K562 (cell line): ENCODE data around the gene CCDC82. TPM values are rescaled to one million over a fixed set of nuclear protein-coding genes. Genes with fewer than 3 reads are reported as not detected.
A peak's percentile ranks its signal among the peaks of the same experiment; 100 is the strongest.

Experiments
- ATAC-seq: fragments of 200-7000 bp; cut with Tn5 transposase; 3 replicates; pipeline ENCODE4 v1.9.1; 2020; ENCODE audit warnings: moderate library complexity
- BruUV-seq: library from RNA; stranded (reverse); fragments of 400-500 nt; replicated peaks from 2 replicates; lab custom pipeline; 2021; lab: Mats Ljungman, UMichigan
- CTCF ChIA-PET: fragments of 300-600 bp; formaldehyde crosslinking; extraction: SDS; loops from one replicate; lab custom pipeline; 2021; ENCODE audit warnings: low intra/inter-chr PET ratio; lab: Yijun Ruan, JAX
- POLR2A ChIA-PET: fragments of 300-600, 350-650 bp; sonication (Branson Sonifier 250); formaldehyde crosslinking; extraction: SDS; loops from one replicate; lab custom pipeline; 2021; ENCODE audit warnings: antibody characterized with exemption, inconsistent platforms; lab: Yijun Ruan, JAX
- DNase-seq, 4 experiments: peaks; one replicate each; pipeline versions ENCODE4 v3.0.0 to v3.0.0-alpha.2; 2011 to 2018; ENCODE audit warnings: low spot score in 3 of 4, mixed read lengths in 3 of 4; ENCODE audit errors: extremely low read depth in 1 of 4
- FAIRE-seq: peaks from 2 replicates; lab custom pipeline; 2011; peaks lifted over from hg19 to GRCh38; lab: Jason Lieb, UNC
- H2AFZ ChIP-seq: 2 replicates; pipeline ENCODE4 v1.6.0; 2011; ENCODE audit warnings: low read depth, low read length, control low read depth, inconsistent platforms
- H3K27ac ChIP-seq: fragments of 200-600 bp; 3 replicates; pipeline ENCODE4 v1.8.0; 2011; ENCODE audit warnings: low read depth, mild to moderate bottlenecking, control low read depth, inconsistent platforms, low read length, moderate library complexity, mixed read lengths; ENCODE audit errors: extremely low read depth
- H3K27me3 ChIP-seq, 2 experiments: fragments of 300-600 bp in 1 of 2; 2 replicates in 1 of 2; 3 replicates in 1 of 2; pipeline versions ENCODE4 v1.6.0 to v1.8.0; 2011; ENCODE audit warnings: inconsistent platforms in 2 of 2, low read length in 2 of 2, mild to moderate bottlenecking in 1 of 2, mixed read lengths in 1 of 2, moderate library complexity in 1 of 2; ENCODE audit not compliant: control insufficient read depth in 2 of 2, insufficient read depth in 2 of 2
- H3K36me3 ChIP-seq: fragments of 300-600 bp; 3 replicates; pipeline ENCODE4 v1.8.0; 2011; ENCODE audit warnings: mild to moderate bottlenecking, low read length, inconsistent platforms; ENCODE audit not compliant: control insufficient read depth, insufficient read depth
- H3K4me1 ChIP-seq, 2 experiments: fragments of 200-600 bp in 1 of 2; replicated peaks in 1 of 2; 2 replicates in 1 of 2; 3 replicates in 1 of 2; pipeline versions ENCODE4 v1.5.1 to v1.8.0; 2011; ENCODE audit warnings: inconsistent platforms in 2 of 2, low read length in 2 of 2, mild to moderate bottlenecking in 1 of 2, mixed read lengths in 1 of 2, moderate library complexity in 1 of 2; ENCODE audit not compliant: control insufficient read depth in 2 of 2, insufficient read depth in 2 of 2
- H3K4me2 ChIP-seq: 2 replicates; pipeline ENCODE4 v1.6.1; 2011; ENCODE audit warnings: low read length, control low read depth, inconsistent platforms, mixed read lengths; ENCODE audit not compliant: insufficient read depth
- H3K4me3 ChIP-seq: fragments of 200-600 bp; sonication (generic), shearing (Covaris generic); 2 replicates; pipeline ENCODE4 v1.5.1; 2016; ENCODE audit warnings: control low read depth, inconsistent platforms
- H3K79me2 ChIP-seq: fragments of 200-600 bp; 3 replicates; pipeline ENCODE4 v1.8.0; 2011; ENCODE audit warnings: low read length, inconsistent platforms; ENCODE audit not compliant: control insufficient read depth, insufficient read depth
- H3K9ac ChIP-seq, 2 experiments: 2 replicates each; pipeline versions ENCODE4 v1.6.0 to v1.6.1; 2011; ENCODE audit warnings: low read depth in 2 of 2, low read length in 2 of 2, control low read depth in 1 of 2, inconsistent platforms in 1 of 2, mild to moderate bottlenecking in 1 of 2, mixed read lengths in 1 of 2; ENCODE audit not compliant: insufficient read depth in 1 of 2
- H3K9me1 ChIP-seq: one replicate; pipeline ENCODE4 v1.6.0; 2011; ENCODE audit warnings: inconsistent platforms, mild to moderate bottlenecking, low read length, moderate library complexity; ENCODE audit not compliant: control insufficient read depth, insufficient read depth
- H3K9me3 ChIP-seq: replicated peaks from 2 replicates; pipeline ENCODE4 v1.5.1; 2011; ENCODE audit warnings: low read depth, low read length, inconsistent platforms; ENCODE audit not compliant: control insufficient read depth, insufficient read depth
- H4K20me1 ChIP-seq: replicated peaks from 2 replicates; pipeline ENCODE4 v1.6.1; 2011; ENCODE audit warnings: low read length, inconsistent platforms, mixed read lengths; ENCODE audit not compliant: control insufficient read depth, insufficient read depth
- EGR1 ChIP-seq: fragments of 450-650 bp; conservative IDR thresholded peaks from 2 replicates; pipeline ENCODE4 v1.6.1; 2017; ENCODE audit warnings: mild to moderate bottlenecking
- HMG20A ChIP-seq: fragments of 450-650 bp; formaldehyde crosslinking; conservative IDR thresholded peaks from 2 replicates; pipeline ENCODE4 v1.4.0; 2020; ENCODE audit warnings: mild to moderate bottlenecking, mixed read lengths
- MEIS2 ChIP-seq: fragments of 450-650 bp; IDR thresholded peaks from 2 replicates; pipeline ENCODE4 v1.6.1; 2014; ENCODE audit warnings: mild to moderate bottlenecking; ENCODE audit not compliant: partially characterized antibody
- MIER1 ChIP-seq: fragments of 450-650 bp; IDR thresholded peaks from 2 replicates; pipeline ENCODE4 v1.6.1; 2016; ENCODE audit warnings: antibody characterized with exemption, mild to moderate bottlenecking, low read depth
- NCOA2 ChIP-seq, 2 experiments: fragments of 450-650 bp; IDR thresholded peaks; 2 replicates each; pipeline ENCODE4 v1.6.1; 2018; ENCODE audit warnings: mild to moderate bottlenecking in 2 of 2, moderate library complexity in 1 of 2; ENCODE audit not compliant: partially characterized antibody in 2 of 2
- NR2F6 ChIP-seq: fragments of 450-650 bp; formaldehyde crosslinking; IDR thresholded peaks from 2 replicates; pipeline ENCODE4 v1.4.0; 2020; ENCODE audit warnings: mild to moderate bottlenecking
- PKNOX1 ChIP-seq: fragments of 450-650 bp; IDR thresholded peaks from 2 replicates; pipeline ENCODE4 v1.6.1; 2016
- POLR2AphosphoS2 ChIP-seq: IDR thresholded peaks from 2 replicates; pipeline ENCODE4 v1.6.1; 2012; ENCODE audit warnings: low read length, improper control_type of control experiment
- POLR2H ChIP-seq: IDR thresholded peaks from 2 replicates; pipeline ENCODE4 v1.6.1; 2016; ENCODE audit warnings: missing genetic modification characterization, low read depth, mild to moderate bottlenecking, control low read depth, missing compliant biosample characterization, moderate library complexity
- RNF2 ChIP-seq: sonication (generic); IDR thresholded peaks from 2 replicates; pipeline ENCODE4 v1.6.1; 2016
- SMAD1 ChIP-seq: fragments of 150-350 bp; IDR thresholded peaks from 2 replicates; pipeline ENCODE4 v1.6.1; 2014; ENCODE audit warnings: low read length, low read depth; ENCODE audit not compliant: partially characterized antibody
- SMAD3 ChIP-seq: fragments of 450-650 bp; formaldehyde crosslinking; conservative IDR thresholded peaks from 2 replicates; pipeline ENCODE4 v1.4.0; 2020; ENCODE audit warnings: mild to moderate bottlenecking
- SMC3 ChIP-seq: conservative IDR thresholded peaks from 2 replicates; pipeline ENCODE4 v1.6.1; 2011; ENCODE audit warnings: low read depth, low read length, improper control_type of control experiment; ENCODE audit not compliant: insufficient read depth
- TBL1XR1 ChIP-seq, 2 experiments: IDR thresholded peaks; 2 replicates each; pipeline ENCODE4 v1.6.1; 2012; ENCODE audit warnings: improper control_type of control experiment in 2 of 2, low read length in 2 of 2, mild to moderate bottlenecking in 1 of 2
- THRAP3 ChIP-seq: fragments of 450-650 bp; IDR thresholded peaks from 2 replicates; pipeline ENCODE4 v1.6.1; 2016; ENCODE audit warnings: mild to moderate bottlenecking, inconsistent platforms, borderline replicate concordance
- ZBTB11 ChIP-seq, 3 experiments: fragments of 200-800 bp in 1 of 3; fragments of 250-450 bp in 1 of 3; fragments of 450-650 bp in 1 of 3; sonication (Bioruptor Pico) in 1 of 3; sonication (Bioruptor generic) in 1 of 3; formaldehyde crosslinking in 1 of 3; IDR thresholded peaks; 2 replicates each; pipeline versions ENCODE4 v1.6.1 to v1.8.0; 2016 to 2022; ENCODE audit warnings: mild to moderate bottlenecking in 2 of 3, missing genetic modification characterization in 2 of 3, missing compliant biosample characterization in 1 of 3, moderate library complexity in 1 of 3
- ZNF282 ChIP-seq: sonication (generic); formaldehyde crosslinking; IDR thresholded peaks from 2 replicates; pipeline ENCODE4 v1.8.1; 2023; ENCODE audit warnings: missing genetic modification reagents
- ZNF695 ChIP-seq: fragments of 450-650 bp; formaldehyde crosslinking; IDR thresholded peaks from 2 replicates; pipeline ENCODE4 v1.4.0; 2020; ENCODE audit warnings: mild to moderate bottlenecking, moderate library complexity
- WGBS: fragments of 100-300 bp; shearing (Covaris generic); methylation state at CpG from one replicate; pipeline ENCODE4 v1.1.6; 2016; ENCODE audit warnings: low coverage, mixed read lengths; ENCODE audit not compliant: insufficient coverage; ENCODE audit errors: missing lambda C conversion rate; 5-methylcytosine and 5-hydroxymethylcytosine counted together
- in situ Hi-C: fragments of 300-500 bp; cut with MboI; formaldehyde crosslinking; loops from 4 replicates; pipeline ENCODE4 v1.15.0; 2018; ENCODE audit warnings: inconsistent platforms, mixed read lengths
- intact Hi-C: fragments of 100-400 bp; cut with micrococcal nuclease; formaldehyde crosslinking; loops from 2 replicates; pipeline ENCODE4 v1.14.2; 2022
- polyA plus RNA-seq, 8 experiments: library from polyadenylated mRNA; depleted of rRNA in 4 of 8; stranded (reverse) in 5 of 8; unstranded in 3 of 8; fragments of >200 nt; fragmentation: Nextera tagmentation in 2 of 8; fragmentation: Illumina TruSeq in 1 of 8; extraction: Ambion mirVana in 2 of 8; extraction: Trizol in 1 of 8; gene quantifications; 2 replicates each; pipeline versions ENCODE4 v1.2.1 to v1.2.3, GENCODE V29; 2011 to 2014; ENCODE audit warnings: inconsistent platforms in 1 of 8, missing spikeins in 1 of 8
- total RNA-seq, 7 experiments: library from RNA; depleted of rRNA in 6 of 7; stranded (reverse); fragments of >200 nt in 6 of 7; fragmentation: Illumina TruSeq in 2 of 7; extraction: Trizol in 2 of 7; gene quantifications; 2 replicates each; pipeline versions ENCODE4 v1.2.1 to v1.2.3, GENCODE V29; 2011 to 2021; ENCODE audit warnings: low replicate concordance in 1 of 7

The CCDC82 gene
- total and polyA plus RNA-seq, 9 of the 15 experiments (the other 6 are each of a cell fraction or from before 2014, with no cell fraction given): 12.5 to 51.3 (median 24.5) TPM

GRCh38 chr11:96315476-96315875 is 74.2 kb downstream of the CCDC82 start:
- peaks cover 37% of the 10 kb centered on the region for H3K79me2 ChIP-seq
- POLR2A ChIA-PET: no interaction called here
- no peak for FAIRE-seq

More at GRCh38 chr11:96315476-96315875, 74.2 kb downstream of the CCDC82 start:
- Histone ChIP-seq H3K27ac (no peak overlapping the region), H2AFZ (no peak overlapping the region), H3K4me1 (peaks cover 6 to 54% of the 10 kb centered on the region in 2 experiments; a peak in 4 of 5 replicates), H3K9me3 (no peaks in the 10 kb centered on the region), H3K4me3 (no peak overlapping the region), H3K4me2 (no peak overlapping the region), H3K36me3 (0 out of 3 replicates have a peak, but pooled peaks cover 3% of the 10 kb centered on the region), H3K9ac (no peak overlapping the region), H3K27me3 (no peaks in the 10 kb centered on the region), H4K20me1 (no peaks in the 10 kb centered on the region), H3K9me1 (no peaks in the 10 kb centered on the region)
- no peak for TF ChIP-seq SMAD3
- TF ChIP-seq ZNF695 (CRISPR knock-in tag): no peak
- TF ChIP-seq RNF2: no peak
- TF ChIP-seq POLR2AphosphoS2: no peak
- TF ChIP-seq NR2F6: no peak
- no peak for TF ChIP-seq THRAP3
- peak; percentile 52; the same call in 1 of the 2 replicates for TF ChIP-seq PKNOX1
- no peak for TF ChIP-seq POLR2H (tag)
- TF ChIP-seq ZBTB11 (CRISPR knock-in tag; IDR thresholded peaks at IDR 0.05): no peak
- TF ChIP-seq MIER1: no peak
- TF ChIP-seq ZNF282 (CRISPR knock-in tag): no peak
- TF ChIP-seq HMG20A (CRISPR knock-in tag): no peak
- TF ChIP-seq SMC3: no peak
- TF ChIP-seq MEIS2: peak; percentile 44
- TF ChIP-seq TBL1XR1 (IDR thresholded peaks at IDR 0.05; ENCODE audit: low read length in 2 of 2): no peak
- no peak for TF ChIP-seq SMAD1
- no peak for TF ChIP-seq NCOA2 (IDR thresholded peaks at IDR 0.05; ENCODE audit: partially characterized antibody in 2 of 2)
- TF ChIP-seq EGR1: peak; percentile 35
- in situ Hi-C loops (no loop called here), intact Hi-C loops (no loop called here)
- CTCF ChIA-PET: no interaction called here
- no peak for ATAC-seq
- DNase-seq: peak in 1 of 4 experiments; percentile 61
- no TSS peak for BruUV-seq
- WGBS: 9% methylated on average over 1 of the region's 1 CpG
